Measurements from ENCODE around the gene PFDN6. TPM values are rescaled to one million over a fixed set of nuclear protein-coding genes. Genes with fewer than 3 reads are reported as not detected.

PFDN6 gene
- total and polyA plus RNA-seq, 2 of the 13 experiments (the other 11 are each of a cell fraction or from before 2014, with no cell fraction given): 75.5 to 87.0 TPM

DNA sequence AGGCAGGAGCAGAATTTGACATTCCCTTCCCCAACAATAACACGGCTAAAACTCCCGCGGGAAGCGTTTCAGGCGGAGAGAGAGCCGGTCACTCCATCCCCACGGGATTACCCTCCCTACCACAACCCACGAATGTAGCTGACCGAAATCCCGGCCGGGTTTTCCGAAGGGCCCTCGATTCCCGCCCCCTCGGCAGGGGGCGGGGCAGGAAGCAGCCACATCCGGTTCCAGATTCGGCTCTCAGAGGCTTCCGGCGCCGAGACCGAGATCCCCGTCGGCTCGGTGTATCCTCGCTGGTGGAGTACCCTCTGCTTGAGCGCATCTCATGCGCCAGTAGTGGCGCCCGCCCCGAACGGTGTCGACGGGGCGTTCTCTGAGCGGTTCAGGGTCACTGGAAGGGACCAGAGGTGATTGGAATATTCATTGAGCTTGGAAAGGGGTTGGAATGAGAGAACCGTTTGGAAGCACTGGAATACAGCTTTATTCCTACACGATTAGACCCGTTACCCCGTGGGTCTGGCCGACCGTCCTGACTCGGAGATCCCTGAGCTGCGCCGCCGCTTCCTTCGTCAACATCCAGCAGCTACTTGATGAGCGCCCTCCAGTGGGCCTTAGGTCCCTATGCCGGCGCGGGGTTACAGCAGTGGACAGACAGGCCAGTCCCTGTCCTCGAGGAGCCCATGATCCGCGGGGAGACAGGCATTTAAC lies 10.0 kb downstream of the PFDN6 start (continued):
- TF ChIP-seq, protein P1, sequence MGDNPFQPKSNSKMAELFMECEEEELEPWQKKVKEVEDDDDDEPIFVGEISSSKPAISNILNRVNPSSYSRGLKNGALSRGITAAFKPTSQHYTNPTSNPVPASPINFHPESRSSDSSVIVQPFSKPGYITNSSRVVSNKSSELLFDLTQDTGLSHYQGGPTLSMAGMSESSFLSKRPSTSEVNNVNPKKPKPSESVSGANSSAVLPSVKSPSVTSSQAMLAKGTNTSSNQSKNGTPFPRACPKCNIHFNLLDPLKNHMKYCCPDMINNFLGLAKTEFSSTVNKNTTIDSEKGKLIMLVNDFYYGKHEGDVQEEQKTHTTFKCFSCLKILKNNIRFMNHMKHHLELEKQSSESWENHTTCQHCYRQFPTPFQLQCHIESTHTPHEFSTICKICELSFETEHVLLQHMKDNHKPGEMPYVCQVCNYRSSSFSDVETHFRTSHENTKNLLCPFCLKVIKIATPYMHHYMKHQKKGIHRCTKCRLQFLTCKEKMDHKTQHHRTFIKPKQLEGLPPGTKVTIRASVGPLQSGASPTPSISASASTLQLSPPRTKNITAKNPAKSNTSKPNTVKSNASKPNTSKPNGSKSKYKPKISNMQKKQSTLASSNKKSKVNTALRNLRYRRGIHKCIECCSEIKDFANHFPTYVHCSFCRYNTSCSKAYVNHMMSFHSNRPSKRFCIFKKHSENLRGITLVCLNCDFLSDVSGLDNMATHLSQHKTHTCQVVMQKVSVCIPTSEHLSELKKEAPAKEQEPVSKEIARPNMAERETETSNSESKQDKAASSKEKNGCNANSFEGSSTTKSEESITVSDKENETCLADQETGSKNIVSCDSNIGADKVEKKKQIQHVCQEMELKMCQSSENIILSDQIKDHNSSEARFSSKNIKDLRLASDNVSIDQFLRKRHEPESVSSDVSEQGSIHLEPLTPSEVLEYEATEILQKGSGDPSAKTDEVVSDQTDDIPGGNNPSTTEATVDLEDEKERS (CRISPR knock-in tag; IDR thresholded peaks at IDR 0.05): peak; percentile 77; the same call in 1 of the 2 replicates
- TF ChIP-seq ZNF709 (CRISPR knock-in tag; IDR thresholded peaks at IDR 0.05) (peak; percentile 86), ZNF253 (CRISPR knock-in tag; IDR thresholded peaks at IDR 0.05; ENCODE audit: borderline replicate concordance) (no peak; the same call in 1 of the 2 replicates), ZNF841 (CRISPR knock-in tag; IDR thresholded peaks at IDR 0.05; ENCODE audit: borderline replicate concordance) (peak; percentile 73; the same call in 1 of the 2 replicates), TBX3 (IDR thresholded peaks at IDR 0.05; ENCODE audit: borderline replicate concordance) (no peak), ARNTL (CRISPR knock-in tag; IDR thresholded peaks at IDR 0.05) (peak; percentile 39; the same call in 1 of the 2 replicates), ZNF572 (CRISPR knock-in tag; IDR thresholded peaks at IDR 0.05) (no peak), ZFX (CRISPR knock-in tag; IDR thresholded peaks at IDR 0.05; ENCODE audit: low read depth) (peak; percentile 78), ZNF780A (CRISPR knock-in tag; IDR thresholded peaks at IDR 0.05) (peak; percentile 58), ZNF781 (CRISPR knock-in tag; IDR thresholded peaks at IDR 0.05; ENCODE audit: borderline replicate concordance, not compliant biosample characterization) (peak; percentile 73), ZNF230 (CRISPR knock-in tag; IDR thresholded peaks at IDR 0.05) (peak; percentile 87), NBN (conservative IDR thresholded peaks at IDR 0.05) (no peak), CHD2 (IDR thresholded peaks at IDR 0.05; ENCODE audit: low read depth, low read length) (no peak), ZNF234 (CRISPR knock-in tag; conservative IDR thresholded peaks at IDR 0.05) (no peak; the same call in 1 of the 2 replicates), ZFP36 (IDR thresholded peaks at IDR 0.05; ENCODE audit: borderline replicate concordance, low read depth, low read length, partially characterized antibody) (no peak), ZNF205 (CRISPR knock-in tag; IDR thresholded peaks at IDR 0.05) (peak; percentile 79; the same call in 1 of the 2 replicates), ZNF460 (CRISPR knock-in tag; IDR thresholded peaks at IDR 0.05; ENCODE audit: borderline replicate concordance) (no peak; the same call in 1 of the 2 replicates), ZNF546 (CRISPR knock-in tag; conservative IDR thresholded peaks at IDR 0.05) (no peak), ZFYVE20 (CRISPR knock-in tag; IDR thresholded peaks at IDR 0.05; ENCODE audit: borderline replicate concordance, low read depth) (0 out of 2 replicates have a peak, but pooled peaks have one; percentile 8), ZNF337 (CRISPR knock-in tag; IDR thresholded peaks at IDR 0.05; ENCODE audit: borderline replicate concordance, low read depth) (no peak), ZNF614 (CRISPR knock-in tag; IDR thresholded peaks at IDR 0.05; ENCODE audit: borderline replicate concordance) (peak; percentile 92), IRX3 (CRISPR knock-in tag; IDR thresholded peaks at IDR 0.05; ENCODE audit: borderline replicate concordance, low read depth) (peak; percentile 59; the same call in 1 of the 2 replicates), CCDC6 (CRISPR knock-in tag; IDR thresholded peaks at IDR 0.05) (peak; percentile 75), ZNF580 (CRISPR knock-in tag; IDR thresholded peaks at IDR 0.05; ENCODE audit: borderline replicate concordance, low read depth) (peak; percentile 83; the same call in 1 of the 2 replicates), EED (CRISPR knock-in tag; IDR thresholded peaks at IDR 0.05) (peak; percentile 85; the same call in 1 of the 2 replicates)
- TF ChIP-seq, protein P2, sequence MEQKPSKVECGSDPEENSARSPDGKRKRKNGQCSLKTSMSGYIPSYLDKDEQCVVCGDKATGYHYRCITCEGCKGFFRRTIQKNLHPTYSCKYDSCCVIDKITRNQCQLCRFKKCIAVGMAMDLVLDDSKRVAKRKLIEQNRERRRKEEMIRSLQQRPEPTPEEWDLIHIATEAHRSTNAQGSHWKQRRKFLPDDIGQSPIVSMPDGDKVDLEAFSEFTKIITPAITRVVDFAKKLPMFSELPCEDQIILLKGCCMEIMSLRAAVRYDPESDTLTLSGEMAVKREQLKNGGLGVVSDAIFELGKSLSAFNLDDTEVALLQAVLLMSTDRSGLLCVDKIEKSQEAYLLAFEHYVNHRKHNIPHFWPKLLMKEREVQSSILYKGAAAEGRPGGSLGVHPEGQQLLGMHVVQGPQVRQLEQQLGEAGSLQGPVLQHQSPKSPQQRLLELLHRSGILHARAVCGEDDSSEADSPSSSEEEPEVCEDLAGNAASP (CRISPR knock-in tag; IDR thresholded peaks at IDR 0.05; ENCODE audit: borderline replicate concordance): peak; percentile 73
